ENCODE results near the gene SSTR3. TPM values are rescaled to one million over a fixed set of nuclear protein-coding genes. Genes with fewer than 3 reads are reported as not detected.
"Not testable (repeated sequence)": the region's sequence is repeated elsewhere in the genome, so short reads cannot be mapped to it uniquely, and the experiment has no call there.

SSTR3 gene
- total RNA-seq, 1 donor from 2014 or later = not detected

DNA sequence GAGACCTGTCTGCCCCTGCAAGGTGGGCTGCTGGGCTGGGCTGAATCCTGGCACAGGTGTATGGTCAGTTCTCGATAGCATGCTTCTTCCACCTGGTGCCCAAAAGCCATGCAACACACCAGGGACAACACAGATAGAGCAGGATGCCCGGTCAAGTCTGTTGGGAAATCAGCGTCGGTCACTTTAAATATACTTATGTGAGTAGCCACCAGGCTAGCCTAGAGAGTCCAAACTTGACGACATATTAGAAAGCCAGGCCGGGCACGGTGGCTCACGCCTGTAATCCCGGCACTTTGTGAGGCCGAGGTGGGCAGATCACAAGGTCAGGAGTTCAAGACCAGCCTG lies 33.2 kb downstream of the SSTR3 start:
- no peak for ATAC-seq

GRCh38 chr22:37178350-37179125 lies 33.7 kb downstream of the SSTR3 start:
- ATAC-seq = no peak

DNA sequence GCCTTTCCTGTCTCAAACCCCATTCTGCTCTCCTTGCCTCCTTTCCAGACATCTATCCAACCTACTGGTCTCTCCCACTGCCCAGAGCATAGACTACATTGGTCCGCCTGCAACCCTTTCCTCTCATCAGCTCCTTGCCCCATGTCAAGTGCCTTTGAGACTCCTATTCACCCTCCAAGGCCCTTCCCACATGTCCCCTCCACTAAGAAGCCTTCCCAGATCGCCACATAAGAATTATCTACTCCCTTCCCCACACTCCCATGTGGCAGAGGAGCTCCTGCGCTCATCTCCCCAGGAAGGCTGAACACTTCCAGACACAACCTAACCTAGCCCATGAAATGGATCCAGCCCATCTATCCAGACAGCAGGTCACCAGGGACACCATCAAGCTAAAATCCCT lies 34.5 kb downstream of the SSTR3 start:
- no peak for ATAC-seq

GRCh38 chr22:37177221-37177620 lies 35.1 kb downstream of the SSTR3 start:
- ATAC-seq = no peak

DNA sequence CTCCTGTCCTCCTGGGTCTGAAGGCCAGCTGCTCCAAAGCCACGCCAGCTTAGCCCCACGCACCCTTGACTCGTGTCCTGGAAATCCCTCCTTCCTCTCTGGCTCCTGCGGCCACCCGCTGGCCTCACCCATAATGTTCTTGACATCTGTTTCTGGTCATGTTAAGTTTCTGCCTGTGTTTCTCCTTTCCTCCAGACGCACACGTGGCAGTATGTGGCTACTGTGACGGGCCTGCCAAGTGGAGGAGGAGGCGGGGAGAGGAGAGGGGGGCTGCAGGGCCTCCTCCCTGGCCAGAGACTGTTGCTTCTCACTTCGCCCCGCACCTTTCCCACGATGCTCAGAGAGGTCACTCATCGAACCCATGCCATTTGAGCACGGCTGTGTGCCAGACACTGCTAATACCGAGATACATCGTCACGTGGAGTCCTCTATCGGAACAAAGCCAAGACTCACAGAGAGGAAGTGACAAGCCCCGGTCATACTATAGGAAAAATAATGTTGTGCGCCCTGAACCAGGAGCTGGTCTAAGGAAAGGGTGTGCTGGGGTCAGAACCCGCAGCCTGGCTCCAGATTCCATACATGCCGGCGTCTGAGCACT lies 35.7 kb downstream of the SSTR3 start:
- peak; percentile 19 for ATAC-seq

- no peak for ATAC-seq
Measured at GRCh38 chr22:37175414-37176281, 36.6 kb downstream of the SSTR3 start.

GRCh38 chr22:37174964-37175363 lies 37.3 kb downstream of the SSTR3 start:
- ATAC-seq = no peak

- ATAC-seq = no peak
Measured at GRCh38 chr22:37173709-37174108, 38.6 kb downstream of the SSTR3 start.

GRCh38 chr22:37172266-37173245 lies 39.7 kb downstream of the SSTR3 start:
- ATAC-seq = no peak

DNA sequence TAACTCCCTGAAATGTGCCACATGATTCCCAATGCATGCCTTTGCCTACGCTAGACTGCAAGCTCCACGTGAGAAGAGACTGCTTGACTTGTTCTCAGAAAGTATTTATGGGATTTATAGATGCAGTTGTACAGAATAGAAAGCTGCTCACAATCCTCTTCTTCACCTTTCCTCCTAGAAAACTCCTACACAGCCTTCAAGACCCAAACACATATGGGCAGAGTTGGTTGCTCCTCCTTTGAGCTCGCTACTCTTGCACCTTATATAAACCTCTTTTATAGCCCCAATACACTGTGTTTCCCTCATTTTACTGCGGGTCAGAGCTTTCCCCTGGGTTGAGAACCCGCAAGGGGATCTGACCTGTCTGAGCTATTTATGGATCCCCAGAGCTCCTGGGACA lies 40.6 kb downstream of the SSTR3 start:
- ATAC-seq = no peak

- not testable (repeated sequence) for ATAC-seq
Measured at GRCh38 chr22:37170689-37171405, 41.4 kb downstream of the SSTR3 start.

DNA sequence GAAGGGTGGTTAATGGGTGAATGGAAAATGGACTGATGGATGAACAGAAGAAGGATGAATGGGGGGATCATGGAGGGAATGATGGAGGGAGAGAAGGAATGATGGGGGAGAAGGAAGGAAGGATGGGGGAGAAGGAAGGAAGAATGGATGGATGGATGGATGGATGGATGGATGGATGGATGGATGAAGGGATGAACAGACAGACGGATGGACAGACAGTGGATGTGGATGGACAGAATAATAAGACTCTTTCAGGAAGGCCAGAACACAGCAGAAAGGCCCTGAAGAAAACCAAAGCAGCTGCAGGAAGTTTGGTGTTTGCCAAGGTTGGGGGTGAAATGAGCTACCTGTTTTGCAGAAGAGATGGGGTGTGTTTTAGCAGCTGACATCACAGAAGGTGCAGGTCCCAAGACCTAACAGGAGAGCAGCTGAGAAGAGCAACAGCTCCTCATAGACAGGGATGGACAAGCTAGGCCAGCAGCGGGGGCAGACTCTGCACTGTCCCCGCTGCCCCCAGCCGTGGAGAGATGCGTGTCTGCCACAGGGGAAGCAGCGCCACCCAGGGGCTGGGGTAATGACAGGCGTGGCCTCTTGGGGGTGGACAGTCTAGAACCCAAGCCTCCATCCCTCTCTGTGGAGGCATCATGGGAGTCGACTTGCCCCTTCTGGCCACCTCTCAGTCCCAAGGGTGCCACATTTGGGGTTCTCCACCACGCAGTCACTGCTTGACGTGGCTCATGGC lies 42.2 kb downstream of the SSTR3 start:
- no peak for ATAC-seq

- no peak for ATAC-seq
Measured at GRCh38 chr22:37169406-37169805, 42.9 kb downstream of the SSTR3 start.

DNA sequence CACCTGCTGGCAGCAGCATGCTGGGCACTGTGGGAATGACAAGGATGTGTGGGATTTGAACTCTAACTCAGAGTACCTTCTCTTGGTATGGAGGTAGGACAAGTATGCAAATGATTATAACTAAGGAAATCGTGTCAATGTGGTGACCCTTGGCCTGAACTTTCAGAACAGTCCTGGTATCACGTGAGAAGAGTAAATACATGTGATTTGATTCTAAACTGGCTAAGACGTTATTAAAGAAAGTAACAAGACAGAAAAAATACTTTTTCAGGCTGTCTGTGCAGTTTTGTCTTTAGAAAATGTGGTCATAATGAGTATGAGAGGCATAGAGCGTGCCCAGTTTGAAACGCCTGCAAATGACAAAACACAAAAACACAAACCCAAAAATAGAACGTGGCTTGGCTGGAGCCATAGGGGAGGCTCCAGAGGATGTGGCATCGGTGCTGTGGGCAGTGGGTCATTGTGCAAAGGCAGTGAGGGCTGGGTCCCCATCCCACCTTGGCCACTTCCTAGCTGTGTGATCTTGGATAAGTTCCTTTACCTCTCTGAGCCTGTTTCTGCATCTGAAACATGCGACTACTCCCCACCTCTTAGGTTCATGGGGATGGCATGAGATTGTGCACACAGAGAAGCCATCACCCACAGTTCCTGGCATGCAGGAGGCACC lies 44.2 kb downstream of the SSTR3 start:
- no peak for ATAC-seq

GRCh38 chr22:37167176-37167980 lies 44.9 kb downstream of the SSTR3 start:
- no peak for ATAC-seq

GRCh38 chr22:37166675-37167066 lies 45.6 kb downstream of the SSTR3 start:
- ATAC-seq = peak; percentile 76

DNA sequence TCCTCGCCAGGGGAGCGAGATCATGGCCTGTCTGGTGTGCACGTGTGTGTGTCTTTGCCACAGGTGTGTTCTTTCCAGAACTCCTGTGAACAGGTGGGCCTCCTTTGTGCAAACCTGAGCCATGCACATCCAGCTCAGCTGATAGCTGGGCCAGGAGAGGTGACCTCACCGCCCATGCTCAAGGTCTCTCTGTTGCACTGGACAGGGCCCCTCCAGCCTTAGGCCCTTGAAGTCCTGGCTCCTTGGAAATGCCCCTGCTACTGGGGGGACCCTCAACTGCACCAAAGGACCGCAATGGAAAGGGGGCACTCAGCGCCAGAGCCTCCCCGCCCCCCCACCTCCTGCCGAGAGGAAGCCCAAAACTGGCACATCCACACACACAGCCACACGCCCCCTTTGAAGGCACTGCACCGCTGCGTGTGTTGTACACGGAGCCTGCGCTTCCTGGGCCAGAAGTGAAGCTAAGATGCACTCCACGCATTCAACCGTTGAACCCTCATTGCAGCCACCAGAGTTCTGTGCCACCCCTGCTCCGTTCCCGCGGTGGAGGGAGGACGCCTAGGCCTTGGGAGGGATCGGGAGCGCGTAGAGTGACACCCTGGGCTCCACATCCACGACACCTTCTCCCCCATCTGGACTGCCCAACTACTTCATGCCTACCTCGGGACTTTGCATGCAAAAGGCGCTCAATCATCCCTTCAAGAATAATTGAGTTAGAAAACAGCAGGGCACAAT lies 46.2 kb downstream of the SSTR3 start:
- ATAC-seq = no peak

DNA sequence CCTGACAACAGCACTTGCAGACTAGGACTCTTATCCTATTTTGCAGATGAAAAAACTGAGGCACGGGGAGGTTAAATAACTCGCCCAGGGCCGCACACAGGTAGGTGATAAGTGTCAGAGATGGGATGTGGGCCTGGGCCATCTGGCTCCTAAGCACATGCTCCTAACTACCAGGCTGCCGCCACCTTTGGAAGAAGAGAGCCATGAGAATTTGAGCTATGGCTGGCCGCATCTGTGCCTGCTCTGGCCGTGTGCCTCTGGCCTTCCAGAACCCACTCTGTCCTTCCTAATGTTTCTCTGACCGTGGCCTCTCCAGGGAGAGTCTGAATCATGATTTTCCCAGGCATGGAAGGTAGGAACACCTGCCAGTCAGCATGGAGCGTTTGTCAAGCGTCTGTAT lies 47.2 kb downstream of the SSTR3 start:
- no peak for ATAC-seq

GRCh38 chr22:37164505-37164887 lies 47.8 kb downstream of the SSTR3 start:
- no peak for ATAC-seq

All from esophagus mucosa (tissue), 1 donor.